ENCODE results near the gene DGCR2. TPM values are rescaled to one million over a fixed set of nuclear protein-coding genes. Genes with fewer than 3 reads are reported as not detected.
"Not testable (repeated sequence)": the region's sequence is repeated elsewhere in the genome, so short reads cannot be mapped to it uniquely, and the experiment has no call there.

The DGCR2 gene
- total RNA-seq, 1 donor from 2014 or later, result 33.1 TPM

- ATAC-seq; intact Hi-C loops (cut with micrococcal nuclease); DNase-seq: not testable (repeated sequence)
These were observed 71.4 kb downstream of the DGCR2 start for GRCh38 chr22:19050847-19051246.

GRCh38 chr22:19050117-19050516, 72.1 kb downstream of the DGCR2 start:
- DNase-seq (no peak), ATAC-seq (no peak)
- intact Hi-C loops (cut with micrococcal nuclease), result no loop called here

GRCh38 chr22:19048531-19048930, 73.7 kb downstream of the DGCR2 start:
- DNase-seq (no peak), ATAC-seq (no peak)
- intact Hi-C loops (cut with micrococcal nuclease), result no loop called here

GRCh38 chr22:19047993-19048392, 74.2 kb downstream of the DGCR2 start:
- ATAC-seq, result no peak
- DNase-seq, result no peak
- intact Hi-C loops (cut with micrococcal nuclease), result no loop called here

- ATAC-seq (no peak), DNase-seq (no peak)
- intact Hi-C loops (cut with micrococcal nuclease), result no loop called here
These were observed 75.2 kb downstream of the DGCR2 start for GRCh38 chr22:19046719-19047609.

GRCh38 chr22:19046287-19046686, 75.9 kb downstream of the DGCR2 start:
- intact Hi-C loops (cut with micrococcal nuclease), result no loop called here
- ATAC-seq (no peak), DNase-seq (no peak)

GRCh38 chr22:19045094-19045493, 77.1 kb downstream of the DGCR2 start:
- intact Hi-C loops (cut with micrococcal nuclease), result no loop called here
- no peak for DNase-seq
- no peak for ATAC-seq

- no peak for DNase-seq
- ATAC-seq, result no peak
- intact Hi-C loops (cut with micrococcal nuclease), result no loop called here
These were observed 77.8 kb downstream of the DGCR2 start for GRCh38 chr22:19044381-19044780.

GRCh38 chr22:19043121-19044085, 78.8 kb downstream of the DGCR2 start:
- intact Hi-C loops (cut with micrococcal nuclease), result no loop called here
- DNase-seq, result no peak
- no peak for ATAC-seq

GRCh38 chr22:19042285-19043120, 79.7 kb downstream of the DGCR2 start:
- ATAC-seq (no peak), DNase-seq (no peak)
- intact Hi-C loops (cut with micrococcal nuclease), result no loop called here

GRCh38 chr22:19041704-19042074, 80.5 kb downstream of the DGCR2 start:
- no peak for DNase-seq
- intact Hi-C loops (cut with micrococcal nuclease), result no loop called here
- no peak for ATAC-seq

GRCh38 chr22:19040888-19041703, 81.1 kb downstream of the DGCR2 start:
- DNase-seq, result no peak
- intact Hi-C loops (cut with micrococcal nuclease), result no loop called here

GRCh38 chr22:19040391-19040861, 81.8 kb downstream of the DGCR2 start:
- intact Hi-C loops (cut with micrococcal nuclease), result no loop called here
- DNase-seq (no peak), ATAC-seq (no peak)

More at GRCh38 chr22:19040888-19041703, 81.1 kb downstream of the DGCR2 start:
- no peak for ATAC-seq

GRCh38 chr22:19039796-19040280, 82.4 kb downstream of the DGCR2 start:
- intact Hi-C loops (cut with micrococcal nuclease), result no loop called here
- no peak for ATAC-seq
- DNase-seq, result no peak

GRCh38 chr22:19039448-19039780, 82.8 kb downstream of the DGCR2 start:
- no peak for ATAC-seq
- DNase-seq, result no peak
- intact Hi-C loops (cut with micrococcal nuclease), result no loop called here

GRCh38 chr22:19038728-19039447, 83.3 kb downstream of the DGCR2 start:
- ATAC-seq, result no peak
- intact Hi-C loops (cut with micrococcal nuclease), result no loop called here
- DNase-seq, result no peak

GRCh38 chr22:19038164-19038546, 84.1 kb downstream of the DGCR2 start:
- DNase-seq, result no peak
- no peak for ATAC-seq
- intact Hi-C loops (cut with micrococcal nuclease), result no loop called here
